ENCODE data around the gene POLR3G.

POLR3G gene

DNA sequence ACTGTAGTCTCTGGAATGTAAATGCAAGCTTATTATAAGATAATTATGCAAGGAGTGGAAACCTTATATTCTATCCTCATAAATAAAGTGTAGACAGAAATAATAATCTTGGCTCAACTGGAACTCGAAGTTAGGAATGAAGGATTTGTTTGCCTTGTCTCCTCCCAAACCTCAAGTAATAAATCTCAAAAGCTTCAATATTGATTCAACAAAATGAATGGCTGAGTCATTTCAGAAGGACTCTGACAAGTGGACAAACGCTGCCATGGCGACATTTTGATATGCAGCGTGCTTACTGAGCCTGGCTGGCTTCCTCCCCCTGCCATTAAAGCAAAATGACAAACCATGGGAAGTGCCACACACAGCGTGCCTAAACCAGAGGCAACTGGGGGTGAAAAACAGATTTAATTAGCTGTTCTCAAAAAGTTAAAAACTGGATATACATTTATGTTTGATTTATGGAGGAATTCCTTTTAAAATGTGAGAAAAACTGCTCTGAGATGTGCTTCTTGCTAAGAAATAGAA lies 73.5 kb downstream of the POLR3G start:
- no peak for DNase-seq
- Mint-ChIP-seq H3K9me3 (no peaks in the 10 kb centered on the region), H3K36me3 (ENCODE audit: low read depth) (no peaks in the 10 kb centered on the region), H3K4me3 (no peak overlapping the region), H3K27me3 (ENCODE audit: low read depth, poor library complexity) (no peaks in the 10 kb centered on the region), H3K4me1 (peaks cover 15% of the 10 kb centered on the region), H3K27ac (no peak overlapping the region)
- TF ChIP-seq CTCF (IDR thresholded peaks at IDR 0.05), result no peak

GRCh38 chr5:90549223-90549622 lies 74.6 kb downstream of the POLR3G start:
- Mint-ChIP-seq H3K27me3 (ENCODE audit: low read depth, poor library complexity) (no peaks in the 10 kb centered on the region), H3K36me3 (ENCODE audit: low read depth) (no peaks in the 10 kb centered on the region), H3K4me1 (peaks cover 15% of the 10 kb centered on the region), H3K9me3 (no peaks in the 10 kb centered on the region), H3K27ac (no peak overlapping the region), H3K4me3 (no peak overlapping the region)
- no peak for TF ChIP-seq CTCF (IDR thresholded peaks at IDR 0.05)
- DNase-seq, result no peak

GRCh38 chr5:90549729-90550275 lies 75.1 kb downstream of the POLR3G start:
- Mint-ChIP-seq H3K27ac (no peak overlapping the region), H3K4me1 (peaks cover 15% of the 10 kb centered on the region), H3K9me3 (no peaks in the 10 kb centered on the region), H3K27me3 (ENCODE audit: low read depth, poor library complexity) (no peaks in the 10 kb centered on the region), H3K4me3 (no peak overlapping the region), H3K36me3 (ENCODE audit: low read depth) (no peaks in the 10 kb centered on the region)
- no peak for TF ChIP-seq CTCF (IDR thresholded peaks at IDR 0.05)
- no peak for DNase-seq

- H3K4me3 Mint-ChIP-seq, result no peak overlapping the region
- peaks cover 15% of the 10 kb centered on the region for H3K4me1 Mint-ChIP-seq
- TF ChIP-seq CTCF (IDR thresholded peaks at IDR 0.05), result no peak
- H3K27me3 Mint-ChIP-seq (ENCODE audit: low read depth, poor library complexity), result no peaks in the 10 kb centered on the region
- no peaks in the 10 kb centered on the region for H3K36me3 Mint-ChIP-seq (ENCODE audit: low read depth)
- no peak for DNase-seq
- H3K9me3 Mint-ChIP-seq, result no peaks in the 10 kb centered on the region
- no peak overlapping the region for H3K27ac Mint-ChIP-seq
Observed at GRCh38 chr5:90550963-90551362, 76.3 kb downstream of the POLR3G start.

GRCh38 chr5:90551376-90551775 lies 76.7 kb downstream of the POLR3G start:
- Mint-ChIP-seq H3K27ac (no peak overlapping the region), H3K4me1 (peaks cover 18% of the 10 kb centered on the region), H3K9me3 (no peaks in the 10 kb centered on the region), H3K4me3 (no peak overlapping the region), H3K27me3 (ENCODE audit: low read depth, poor library complexity) (no peaks in the 10 kb centered on the region), H3K36me3 (ENCODE audit: low read depth) (no peaks in the 10 kb centered on the region)
- no peak for TF ChIP-seq CTCF (IDR thresholded peaks at IDR 0.05)
- no peak for DNase-seq

GRCh38 chr5:90553711-90554110 lies 79.0 kb downstream of the POLR3G start:
- no peak for DNase-seq
- H3K4me3 Mint-ChIP-seq, result no peak overlapping the region

More at GRCh38 chr5:90553711-90554110, 79.0 kb downstream of the POLR3G start:
- no peaks in the 10 kb centered on the region for H3K27me3 Mint-ChIP-seq (ENCODE audit: low read depth, poor library complexity)
- H3K27ac Mint-ChIP-seq, result no peak overlapping the region
- no peaks in the 10 kb centered on the region for H3K36me3 Mint-ChIP-seq (ENCODE audit: low read depth)
- H3K4me1 Mint-ChIP-seq, result peaks cover 19% of the 10 kb centered on the region
- H3K9me3 Mint-ChIP-seq, result no peaks in the 10 kb centered on the region
- TF ChIP-seq CTCF (IDR thresholded peaks at IDR 0.05), result no peak

Data from nephron progenitor cell (in vitro differentiated cells).